WTC11 (cell line): Measurements from ENCODE around the gene CSK. TPM values are rescaled to one million over a fixed set of nuclear protein-coding genes. Genes with fewer than 3 reads are reported as not detected.

Experiments used
- ATAC-seq: fragments of 200-7000 bp; cut with Tn5 transposase; 2 replicates; pipeline ENCODE4 v1.10.0; 2021; ENCODE audit warnings: mild to moderate bottlenecking, moderate library complexity
- CTCF ChIA-PET: fragments of 300-600 bp; sonication (Branson Sonifier 250); formaldehyde crosslinking; loops from one replicate; lab custom pipeline; 2021; ENCODE audit warnings: antibody characterized with exemption; lab: Charles Lee
- POLR2A ChIA-PET: fragments of 350-600 bp; sonication (Branson Sonifier 250); formaldehyde crosslinking; loops from one replicate; lab custom pipeline; 2021; ENCODE audit warnings: antibody characterized with exemption; lab: Charles Lee
- DNase-seq: peaks from one replicate; pipeline ENCODE4 v3.0.0; 2021; ENCODE audit warnings: low spot score
- H3K27ac Mint-ChIP-seq: 2 replicates; pipeline ENCODE4 v1.8.0; 2021; ENCODE audit warnings: mixed read lengths
- H3K27me3 Mint-ChIP-seq: 2 replicates; pipeline ENCODE4 v1.8.0; 2021; ENCODE audit warnings: low read depth, mild to moderate bottlenecking, moderate library complexity, mixed read lengths
- H3K36me3 Mint-ChIP-seq: 2 replicates; pipeline ENCODE4 v1.8.0; 2021; ENCODE audit warnings: mixed read lengths
- H3K4me1 Mint-ChIP-seq: 2 replicates; pipeline ENCODE4 v1.8.0; 2022; ENCODE audit warnings: mixed read lengths
- H3K4me3 Mint-ChIP-seq: 2 replicates; pipeline ENCODE4 v1.8.0; 2021; ENCODE audit warnings: mild to moderate bottlenecking, moderate library complexity, mixed read lengths
- H3K9me3 Mint-ChIP-seq: 2 replicates; pipeline ENCODE4 v1.8.0; 2021; ENCODE audit warnings: mixed read lengths
- CREM ChIP-seq: sonication (generic); formaldehyde crosslinking; IDR thresholded peaks from 2 replicates; pipeline ENCODE4 v1.8.1; 2022; ENCODE audit warnings: mild to moderate bottlenecking, missing genetic modification reagents, moderate library complexity
- FOXK1 ChIP-seq: sonication (generic); formaldehyde crosslinking; IDR thresholded peaks from 2 replicates; pipeline ENCODE4 v1.8.0; 2022; ENCODE audit warnings: mild to moderate bottlenecking, moderate library complexity, missing genetic modification reagents
- FOXP1 ChIP-seq: sonication (generic); formaldehyde crosslinking; IDR thresholded peaks from 2 replicates; pipeline ENCODE4 v1.8.0; 2022; ENCODE audit warnings: missing genetic modification reagents, mild to moderate bottlenecking, moderate library complexity, borderline replicate concordance
- GABPB1 ChIP-seq: sonication (generic); formaldehyde crosslinking; IDR thresholded peaks from 2 replicates; pipeline ENCODE4 v1.8.1; 2023; ENCODE audit warnings: mild to moderate bottlenecking, missing genetic modification reagents
- JUN ChIP-seq: sonication (generic); formaldehyde crosslinking; IDR thresholded peaks from 2 replicates; pipeline ENCODE4 v1.8.0; 2023; ENCODE audit warnings: mild to moderate bottlenecking, missing genetic modification reagents
- NFATC4 ChIP-seq: fragments of 250-450 bp; sonication (Bioruptor Pico); IDR thresholded peaks from 2 replicates; pipeline ENCODE4 v1.9.0; 2021; ENCODE audit warnings: mild to moderate bottlenecking
- NFYB ChIP-seq: sonication (generic); formaldehyde crosslinking; conservative IDR thresholded peaks from 2 replicates; pipeline ENCODE4 v1.8.0; 2022; ENCODE audit warnings: low read depth, missing genetic modification reagents
- NR1H2 ChIP-seq: sonication (generic); formaldehyde crosslinking; IDR thresholded peaks from 2 replicates; pipeline ENCODE4 v1.9.0; 2021; ENCODE audit warnings: mild to moderate bottlenecking, moderate library complexity, missing genetic modification reagents
- PRRX2 ChIP-seq: fragments of 250-450 bp; sonication (Bioruptor Pico); IDR thresholded peaks from 2 replicates; pipeline ENCODE4 v1.8.0; 2021; ENCODE audit warnings: mild to moderate bottlenecking
- RELA ChIP-seq: sonication (generic); formaldehyde crosslinking; IDR thresholded peaks from 2 replicates; pipeline ENCODE4 v1.8.1; 2022; ENCODE audit warnings: missing genetic modification reagents, mild to moderate bottlenecking, borderline replicate concordance
- ZBTB21 ChIP-seq: sonication (generic); formaldehyde crosslinking; IDR thresholded peaks from 2 replicates; pipeline ENCODE4 v1.8.1; 2023; ENCODE audit warnings: mild to moderate bottlenecking, missing genetic modification reagents, borderline replicate concordance
- ZNF219 ChIP-seq: sonication (generic); formaldehyde crosslinking; IDR thresholded peaks from 2 replicates; pipeline ENCODE4 v1.8.0; 2023; ENCODE audit warnings: missing genetic modification reagents, mild to moderate bottlenecking, borderline replicate concordance
- ZNF232 ChIP-seq: sonication (generic); formaldehyde crosslinking; IDR thresholded peaks from 2 replicates; pipeline ENCODE4 v1.8.0; 2022; ENCODE audit warnings: mild to moderate bottlenecking, missing genetic modification reagents
- total RNA-seq: library from RNA; stranded (reverse); gene quantifications from 3 replicates; pipeline ENCODE4 v1.2.3, GENCODE V29; 2021
- TF ChIP-seq, protein P1 (sequence below): sonication (generic); formaldehyde crosslinking; IDR thresholded peaks from 2 replicates; pipeline ENCODE4 v1.8.1; 2023; ENCODE audit warnings: mild to moderate bottlenecking, missing genetic modification reagents
- TF ChIP-seq, protein P2 (sequence below): fragments of 250-450 bp; sonication (Bioruptor Pico); IDR thresholded peaks from 2 replicates; pipeline ENCODE4 v1.8.0; 2021; ENCODE audit warnings: mild to moderate bottlenecking
- TF ChIP-seq, protein P3 (sequence below): sonication (generic); formaldehyde crosslinking; conservative IDR thresholded peaks from 2 replicates; pipeline ENCODE4 v1.8.1; 2022; ENCODE audit warnings: mild to moderate bottlenecking, missing genetic modification reagents
- TF ChIP-seq, protein P4 (sequence below): sonication (generic); formaldehyde crosslinking; IDR thresholded peaks from 2 replicates; pipeline ENCODE4 v1.8.0; 2023; ENCODE audit warnings: missing genetic modification reagents, mild to moderate bottlenecking, borderline replicate concordance
- TF ChIP-seq, protein P5 (sequence below): sonication (generic); formaldehyde crosslinking; IDR thresholded peaks from 2 replicates; pipeline ENCODE4 v1.8.1; 2023; ENCODE audit warnings: mild to moderate bottlenecking, missing genetic modification reagents, borderline replicate concordance
- TF ChIP-seq, protein P6 (sequence below): sonication (generic); formaldehyde crosslinking; IDR thresholded peaks from 2 replicates; pipeline ENCODE4 v1.8.0; 2022; ENCODE audit warnings: mild to moderate bottlenecking, missing genetic modification reagents

Gene CSK
- total RNA-seq, 1 experiment from 2014 or later, result 55.1 TPM

DNA sequence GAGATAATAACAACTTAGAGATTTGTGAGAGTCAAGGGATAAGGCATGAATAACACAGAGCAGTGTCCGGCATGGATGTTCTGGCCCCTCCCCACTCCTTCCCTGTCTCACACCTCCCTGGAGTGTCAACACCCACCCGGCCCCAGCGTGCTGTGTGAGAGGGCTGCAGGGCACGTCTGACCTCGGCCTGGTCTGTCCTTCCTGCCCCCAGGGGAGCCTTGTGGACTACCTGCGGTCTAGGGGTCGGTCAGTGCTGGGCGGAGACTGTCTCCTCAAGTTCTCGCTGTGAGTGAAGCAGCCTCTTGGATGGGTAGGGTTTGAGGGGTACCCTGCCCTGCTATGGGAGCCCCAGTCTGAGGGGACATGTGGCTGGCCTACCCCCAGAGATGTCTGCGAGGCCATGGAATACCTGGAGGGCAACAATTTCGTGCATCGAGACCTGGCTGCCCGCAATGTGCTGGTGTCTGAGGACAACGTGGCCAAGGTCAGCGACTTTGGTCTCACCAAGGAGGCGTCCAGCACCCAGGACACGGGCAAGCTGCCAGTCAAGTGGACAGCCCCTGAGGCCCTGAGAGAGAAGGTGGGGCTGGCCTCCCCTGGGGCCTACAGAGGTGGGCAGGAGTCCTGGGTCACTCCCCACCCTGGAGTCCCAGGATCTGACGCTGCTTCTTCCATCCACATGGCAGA, 19.6 kb downstream of the CSK start:
- ATAC-seq (no peak), DNase-seq (no peak)
- no peak overlapping the region for H3K27ac Mint-ChIP-seq
- peaks cover 7% of the 10 kb centered on the region; the same call in 1 of the 2 replicates for H3K36me3 Mint-ChIP-seq
- 0 out of 2 replicates have a peak, but pooled peaks cover 2% of the 10 kb centered on the region for H3K4me1 Mint-ChIP-seq
- POLR2A ChIA-PET, result no interaction called here
- TF ChIP-seq ZNF232 (no peak), CREM (no peak), ZNF219 (CRISPR knock-in tag) (no peak), JUN (no peak), FOXP1 (CRISPR knock-in tag) (no peak), GABPB1 (CRISPR knock-in tag) (no peak), NFATC4 (CRISPR knock-in tag) (no peak), ZBTB21 (CRISPR knock-in tag) (no peak), RELA (CRISPR knock-in tag) (no peak), NFYB (CRISPR knock-in tag) (no peak), FOXK1 (CRISPR knock-in tag) (no peak), NR1H2 (CRISPR knock-in tag) (no peak), PRRX2 (CRISPR knock-in tag) (no peak)
- TF ChIP-seq, protein P1, sequence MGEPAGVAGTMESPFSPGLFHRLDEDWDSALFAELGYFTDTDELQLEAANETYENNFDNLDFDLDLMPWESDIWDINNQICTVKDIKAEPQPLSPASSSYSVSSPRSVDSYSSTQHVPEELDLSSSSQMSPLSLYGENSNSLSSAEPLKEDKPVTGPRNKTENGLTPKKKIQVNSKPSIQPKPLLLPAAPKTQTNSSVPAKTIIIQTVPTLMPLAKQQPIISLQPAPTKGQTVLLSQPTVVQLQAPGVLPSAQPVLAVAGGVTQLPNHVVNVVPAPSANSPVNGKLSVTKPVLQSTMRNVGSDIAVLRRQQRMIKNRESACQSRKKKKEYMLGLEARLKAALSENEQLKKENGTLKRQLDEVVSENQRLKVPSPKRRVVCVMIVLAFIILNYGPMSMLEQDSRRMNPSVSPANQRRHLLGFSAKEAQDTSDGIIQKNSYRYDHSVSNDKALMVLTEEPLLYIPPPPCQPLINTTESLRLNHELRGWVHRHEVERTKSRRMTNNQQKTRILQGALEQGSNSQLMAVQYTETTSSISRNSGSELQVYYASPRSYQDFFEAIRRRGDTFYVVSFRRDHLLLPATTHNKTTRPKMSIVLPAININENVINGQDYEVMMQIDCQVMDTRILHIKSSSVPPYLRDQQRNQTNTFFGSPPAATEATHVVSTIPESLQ, result no peak
- TF ChIP-seq, protein P2, sequence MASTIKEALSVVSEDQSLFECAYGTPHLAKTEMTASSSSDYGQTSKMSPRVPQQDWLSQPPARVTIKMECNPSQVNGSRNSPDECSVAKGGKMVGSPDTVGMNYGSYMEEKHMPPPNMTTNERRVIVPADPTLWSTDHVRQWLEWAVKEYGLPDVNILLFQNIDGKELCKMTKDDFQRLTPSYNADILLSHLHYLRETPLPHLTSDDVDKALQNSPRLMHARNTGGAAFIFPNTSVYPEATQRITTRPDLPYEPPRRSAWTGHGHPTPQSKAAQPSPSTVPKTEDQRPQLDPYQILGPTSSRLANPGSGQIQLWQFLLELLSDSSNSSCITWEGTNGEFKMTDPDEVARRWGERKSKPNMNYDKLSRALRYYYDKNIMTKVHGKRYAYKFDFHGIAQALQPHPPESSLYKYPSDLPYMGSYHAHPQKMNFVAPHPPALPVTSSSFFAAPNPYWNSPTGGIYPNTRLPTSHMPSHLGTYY, result no peak
- TF ChIP-seq, protein P3, sequence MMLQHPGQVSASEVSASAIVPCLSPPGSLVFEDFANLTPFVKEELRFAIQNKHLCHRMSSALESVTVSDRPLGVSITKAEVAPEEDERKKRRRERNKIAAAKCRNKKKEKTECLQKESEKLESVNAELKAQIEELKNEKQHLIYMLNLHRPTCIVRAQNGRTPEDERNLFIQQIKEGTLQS (CRISPR knock-in tag), result no peak
- TF ChIP-seq, protein P4, sequence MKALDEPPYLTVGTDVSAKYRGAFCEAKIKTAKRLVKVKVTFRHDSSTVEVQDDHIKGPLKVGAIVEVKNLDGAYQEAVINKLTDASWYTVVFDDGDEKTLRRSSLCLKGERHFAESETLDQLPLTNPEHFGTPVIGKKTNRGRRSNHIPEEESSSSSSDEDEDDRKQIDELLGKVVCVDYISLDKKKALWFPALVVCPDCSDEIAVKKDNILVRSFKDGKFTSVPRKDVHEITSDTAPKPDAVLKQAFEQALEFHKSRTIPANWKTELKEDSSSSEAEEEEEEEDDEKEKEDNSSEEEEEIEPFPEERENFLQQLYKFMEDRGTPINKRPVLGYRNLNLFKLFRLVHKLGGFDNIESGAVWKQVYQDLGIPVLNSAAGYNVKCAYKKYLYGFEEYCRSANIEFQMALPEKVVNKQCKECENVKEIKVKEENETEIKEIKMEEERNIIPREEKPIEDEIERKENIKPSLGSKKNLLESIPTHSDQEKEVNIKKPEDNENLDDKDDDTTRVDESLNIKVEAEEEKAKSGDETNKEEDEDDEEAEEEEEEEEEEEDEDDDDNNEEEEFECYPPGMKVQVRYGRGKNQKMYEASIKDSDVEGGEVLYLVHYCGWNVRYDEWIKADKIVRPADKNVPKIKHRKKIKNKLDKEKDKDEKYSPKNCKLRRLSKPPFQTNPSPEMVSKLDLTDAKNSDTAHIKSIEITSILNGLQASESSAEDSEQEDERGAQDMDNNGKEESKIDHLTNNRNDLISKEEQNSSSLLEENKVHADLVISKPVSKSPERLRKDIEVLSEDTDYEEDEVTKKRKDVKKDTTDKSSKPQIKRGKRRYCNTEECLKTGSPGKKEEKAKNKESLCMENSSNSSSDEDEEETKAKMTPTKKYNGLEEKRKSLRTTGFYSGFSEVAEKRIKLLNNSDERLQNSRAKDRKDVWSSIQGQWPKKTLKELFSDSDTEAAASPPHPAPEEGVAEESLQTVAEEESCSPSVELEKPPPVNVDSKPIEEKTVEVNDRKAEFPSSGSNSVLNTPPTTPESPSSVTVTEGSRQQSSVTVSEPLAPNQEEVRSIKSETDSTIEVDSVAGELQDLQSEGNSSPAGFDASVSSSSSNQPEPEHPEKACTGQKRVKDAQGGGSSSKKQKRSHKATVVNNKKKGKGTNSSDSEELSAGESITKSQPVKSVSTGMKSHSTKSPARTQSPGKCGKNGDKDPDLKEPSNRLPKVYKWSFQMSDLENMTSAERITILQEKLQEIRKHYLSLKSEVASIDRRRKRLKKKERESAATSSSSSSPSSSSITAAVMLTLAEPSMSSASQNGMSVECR, result no peak
- TF ChIP-seq, protein P5, sequence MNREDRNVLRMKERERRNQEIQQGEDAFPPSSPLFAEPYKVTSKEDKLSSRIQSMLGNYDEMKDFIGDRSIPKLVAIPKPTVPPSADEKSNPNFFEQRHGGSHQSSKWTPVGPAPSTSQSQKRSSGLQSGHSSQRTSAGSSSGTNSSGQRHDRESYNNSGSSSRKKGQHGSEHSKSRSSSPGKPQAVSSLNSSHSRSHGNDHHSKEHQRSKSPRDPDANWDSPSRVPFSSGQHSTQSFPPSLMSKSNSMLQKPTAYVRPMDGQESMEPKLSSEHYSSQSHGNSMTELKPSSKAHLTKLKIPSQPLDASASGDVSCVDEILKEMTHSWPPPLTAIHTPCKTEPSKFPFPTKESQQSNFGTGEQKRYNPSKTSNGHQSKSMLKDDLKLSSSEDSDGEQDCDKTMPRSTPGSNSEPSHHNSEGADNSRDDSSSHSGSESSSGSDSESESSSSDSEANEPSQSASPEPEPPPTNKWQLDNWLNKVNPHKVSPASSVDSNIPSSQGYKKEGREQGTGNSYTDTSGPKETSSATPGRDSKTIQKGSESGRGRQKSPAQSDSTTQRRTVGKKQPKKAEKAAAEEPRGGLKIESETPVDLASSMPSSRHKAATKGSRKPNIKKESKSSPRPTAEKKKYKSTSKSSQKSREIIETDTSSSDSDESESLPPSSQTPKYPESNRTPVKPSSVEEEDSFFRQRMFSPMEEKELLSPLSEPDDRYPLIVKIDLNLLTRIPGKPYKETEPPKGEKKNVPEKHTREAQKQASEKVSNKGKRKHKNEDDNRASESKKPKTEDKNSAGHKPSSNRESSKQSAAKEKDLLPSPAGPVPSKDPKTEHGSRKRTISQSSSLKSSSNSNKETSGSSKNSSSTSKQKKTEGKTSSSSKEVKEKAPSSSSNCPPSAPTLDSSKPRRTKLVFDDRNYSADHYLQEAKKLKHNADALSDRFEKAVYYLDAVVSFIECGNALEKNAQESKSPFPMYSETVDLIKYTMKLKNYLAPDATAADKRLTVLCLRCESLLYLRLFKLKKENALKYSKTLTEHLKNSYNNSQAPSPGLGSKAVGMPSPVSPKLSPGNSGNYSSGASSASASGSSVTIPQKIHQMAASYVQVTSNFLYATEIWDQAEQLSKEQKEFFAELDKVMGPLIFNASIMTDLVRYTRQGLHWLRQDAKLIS, result no peak
- TF ChIP-seq, protein P6, sequence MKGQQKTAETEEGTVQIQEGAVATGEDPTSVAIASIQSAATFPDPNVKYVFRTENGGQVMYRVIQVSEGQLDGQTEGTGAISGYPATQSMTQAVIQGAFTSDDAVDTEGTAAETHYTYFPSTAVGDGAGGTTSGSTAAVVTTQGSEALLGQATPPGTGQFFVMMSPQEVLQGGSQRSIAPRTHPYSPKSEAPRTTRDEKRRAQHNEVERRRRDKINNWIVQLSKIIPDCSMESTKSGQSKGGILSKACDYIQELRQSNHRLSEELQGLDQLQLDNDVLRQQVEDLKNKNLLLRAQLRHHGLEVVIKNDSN, result no peak
- no peak overlapping the region for H3K4me3 Mint-ChIP-seq
- H3K27me3 Mint-ChIP-seq, result no peaks in the 10 kb centered on the region
- CTCF ChIA-PET, result interaction anchor here (0.9 to 2.6 kb wide), 8 partner anchors 14 to 169 kb away, joined by 3 to 24 read pairs (median 4); partner anchors contain the start of genes CPLX3 and CSK
- H3K9me3 Mint-ChIP-seq, result no peaks in the 10 kb centered on the region
